ENCODE data around the gene OLFML2A.
A peak's percentile ranks its signal among the peaks of the same experiment; 100 is the strongest.
"Not testable (repeated sequence)": the region's sequence is repeated elsewhere in the genome, so short reads cannot be mapped to it uniquely, and the experiment has no call there.

Gene OLFML2A

GRCh38 chr9:124776954-124777648 is at the start of gene OLFML2A:
TSS of gene OLFML2A (plus strand) at chr9:124777133. CDS start at chr9:124777271, 138 bp downstream.
- Histone ChIP-seq H3K4me1 (ENCODE audit: insufficient read depth, low read length) (peaks cover 15% of the 10 kb centered on the region; the same call in 1 of the 2 replicates), H3K9me3 (ENCODE audit: control insufficient read depth, insufficient read depth, low read length) (no peaks in the 10 kb centered on the region), H3K9ac (ENCODE audit: low read depth, low read length) (peak within 1 kb of the TSS; percentile 68), H3K36me3 (ENCODE audit: insufficient read depth, low read length) (no peaks in the 10 kb centered on the region)

- Histone ChIP-seq H3K4me1 (ENCODE audit: insufficient read depth, low read length) (peaks cover 10% of the 10 kb centered on the region), H3K9ac (ENCODE audit: low read depth, low read length) (no peak overlapping the region), H3K9me3 (ENCODE audit: control insufficient read depth, insufficient read depth, low read length) (no peaks in the 10 kb centered on the region; the same call in 1 of the 2 replicates), H3K36me3 (ENCODE audit: insufficient read depth, low read length) (no peaks in the 10 kb centered on the region)
These were observed 46.2 kb upstream of the OLFML2A start for GRCh38 chr9:124730772-124731171.

GRCh38 chr9:124733964-124734740 is 42.8 kb upstream of the OLFML2A start:
- Histone ChIP-seq H3K9ac (ENCODE audit: low read depth, low read length) (no peak overlapping the region), H3K9me3 (ENCODE audit: control insufficient read depth, insufficient read depth, low read length) (peaks cover 2% of the 10 kb centered on the region; the same call in 1 of the 2 replicates), H3K4me1 (ENCODE audit: insufficient read depth, low read length) (peaks cover 10% of the 10 kb centered on the region), H3K36me3 (ENCODE audit: insufficient read depth, low read length) (no peaks in the 10 kb centered on the region)

GRCh38 chr9:124734741-124735083 is 42.2 kb upstream of the OLFML2A start:
- not testable (repeated sequence) for H3K9ac ChIP-seq (ENCODE audit: low read depth, low read length); H3K36me3 ChIP-seq (ENCODE audit: insufficient read depth, low read length); H3K9me3 ChIP-seq (ENCODE audit: control insufficient read depth, insufficient read depth, low read length)
- H3K4me1 ChIP-seq (ENCODE audit: insufficient read depth, low read length) = peaks cover 10% of the 10 kb centered on the region

GRCh38 chr9:124735121-124735520 is 41.8 kb upstream of the OLFML2A start:
- Histone ChIP-seq H3K4me1 (ENCODE audit: insufficient read depth, low read length) (peaks cover 10% of the 10 kb centered on the region), H3K36me3 (ENCODE audit: insufficient read depth, low read length) (no peaks in the 10 kb centered on the region), H3K9ac (ENCODE audit: low read depth, low read length) (no peak overlapping the region), H3K9me3 (ENCODE audit: control insufficient read depth, insufficient read depth, low read length) (peaks cover 2% of the 10 kb centered on the region; the same call in 1 of the 2 replicates)

- H3K9ac ChIP-seq (ENCODE audit: low read depth, low read length); H3K36me3 ChIP-seq (ENCODE audit: insufficient read depth, low read length); H3K9me3 ChIP-seq (ENCODE audit: control insufficient read depth, insufficient read depth, low read length): not testable (repeated sequence)
- peaks cover 10% of the 10 kb centered on the region for H3K4me1 ChIP-seq (ENCODE audit: insufficient read depth, low read length)
These were observed 38.9 kb upstream of the OLFML2A start for GRCh38 chr9:124738075-124738474.

- H3K4me1 ChIP-seq (ENCODE audit: insufficient read depth, low read length) = peaks cover 10% of the 10 kb centered on the region
- H3K9ac ChIP-seq (ENCODE audit: low read depth, low read length) = no peak overlapping the region
- H3K36me3 ChIP-seq (ENCODE audit: insufficient read depth, low read length) = no peaks in the 10 kb centered on the region
- H3K9me3 ChIP-seq (ENCODE audit: control insufficient read depth, insufficient read depth, low read length) = 0 out of 2 replicates have a peak, but pooled peaks cover 2% of the 10 kb centered on the region
These were observed 37.6 kb upstream of the OLFML2A start for GRCh38 chr9:124739360-124739759.

GRCh38 chr9:124741149-124741548 is 35.8 kb upstream of the OLFML2A start:
- Histone ChIP-seq H3K4me1 (ENCODE audit: insufficient read depth, low read length) (no peaks in the 10 kb centered on the region), H3K36me3 (ENCODE audit: insufficient read depth, low read length) (no peaks in the 10 kb centered on the region), H3K9me3 (ENCODE audit: control insufficient read depth, insufficient read depth, low read length) (0 out of 2 replicates have a peak, but pooled peaks cover 2% of the 10 kb centered on the region), H3K9ac (ENCODE audit: low read depth, low read length) (no peak overlapping the region)

- H3K4me1 ChIP-seq (ENCODE audit: insufficient read depth, low read length) = no peaks in the 10 kb centered on the region
- H3K9me3 ChIP-seq (ENCODE audit: control insufficient read depth, insufficient read depth, low read length) = 0 out of 2 replicates have a peak, but pooled peaks cover 1% of the 10 kb centered on the region
- no peaks in the 10 kb centered on the region for H3K36me3 ChIP-seq (ENCODE audit: insufficient read depth, low read length)
- H3K9ac ChIP-seq (ENCODE audit: low read depth, low read length) = no peak overlapping the region
These were observed 35.3 kb upstream of the OLFML2A start for GRCh38 chr9:124741662-124742061.

GRCh38 chr9:124742940-124743339 is 34.0 kb upstream of the OLFML2A start:
- H3K36me3 ChIP-seq (ENCODE audit: insufficient read depth, low read length) = no peaks in the 10 kb centered on the region
- no peak overlapping the region for H3K9ac ChIP-seq (ENCODE audit: low read depth, low read length)
- H3K9me3 ChIP-seq (ENCODE audit: control insufficient read depth, insufficient read depth, low read length) = no peaks in the 10 kb centered on the region
- no peaks in the 10 kb centered on the region for H3K4me1 ChIP-seq (ENCODE audit: insufficient read depth, low read length)

- H3K9ac ChIP-seq (ENCODE audit: low read depth, low read length) = no peak overlapping the region
- no peaks in the 10 kb centered on the region for H3K4me1 ChIP-seq (ENCODE audit: insufficient read depth, low read length)
- H3K9me3 ChIP-seq (ENCODE audit: control insufficient read depth, insufficient read depth, low read length) = no peaks in the 10 kb centered on the region
- no peaks in the 10 kb centered on the region for H3K36me3 ChIP-seq (ENCODE audit: insufficient read depth, low read length)
These were observed 33.1 kb upstream of the OLFML2A start for GRCh38 chr9:124743686-124744348.

- no peaks in the 10 kb centered on the region for H3K9me3 ChIP-seq (ENCODE audit: control insufficient read depth, insufficient read depth, low read length)
- H3K36me3 ChIP-seq (ENCODE audit: insufficient read depth, low read length) = no peaks in the 10 kb centered on the region
- no peaks in the 10 kb centered on the region for H3K4me1 ChIP-seq (ENCODE audit: insufficient read depth, low read length)
- H3K9ac ChIP-seq (ENCODE audit: low read depth, low read length) = no peak overlapping the region
These were observed 29.9 kb upstream of the OLFML2A start for GRCh38 chr9:124747065-124747464.

GRCh38 chr9:124749284-124749683 is 27.6 kb upstream of the OLFML2A start:
- peaks cover 12% of the 10 kb centered on the region for H3K4me1 ChIP-seq (ENCODE audit: insufficient read depth, low read length)
- H3K9me3 ChIP-seq (ENCODE audit: control insufficient read depth, insufficient read depth, low read length) = no peaks in the 10 kb centered on the region
- H3K36me3 ChIP-seq (ENCODE audit: insufficient read depth, low read length) = no peaks in the 10 kb centered on the region
- H3K9ac ChIP-seq (ENCODE audit: low read depth, low read length) = no peak overlapping the region

- Histone ChIP-seq H3K4me1 (ENCODE audit: insufficient read depth, low read length) (peaks cover 12% of the 10 kb centered on the region), H3K9me3 (ENCODE audit: control insufficient read depth, insufficient read depth, low read length) (no peaks in the 10 kb centered on the region), H3K36me3 (ENCODE audit: insufficient read depth, low read length) (no peaks in the 10 kb centered on the region)
These were observed 27.2 kb upstream of the OLFML2A start for GRCh38 chr9:124749781-124750180.

More at GRCh38 chr9:124749781-124750180, 27.2 kb upstream of the OLFML2A start:
- no peak overlapping the region for H3K9ac ChIP-seq (ENCODE audit: low read depth, low read length)

Data from ES-I3 (cell line).